ENCODE results near the gene MYO3B.

DNA sequence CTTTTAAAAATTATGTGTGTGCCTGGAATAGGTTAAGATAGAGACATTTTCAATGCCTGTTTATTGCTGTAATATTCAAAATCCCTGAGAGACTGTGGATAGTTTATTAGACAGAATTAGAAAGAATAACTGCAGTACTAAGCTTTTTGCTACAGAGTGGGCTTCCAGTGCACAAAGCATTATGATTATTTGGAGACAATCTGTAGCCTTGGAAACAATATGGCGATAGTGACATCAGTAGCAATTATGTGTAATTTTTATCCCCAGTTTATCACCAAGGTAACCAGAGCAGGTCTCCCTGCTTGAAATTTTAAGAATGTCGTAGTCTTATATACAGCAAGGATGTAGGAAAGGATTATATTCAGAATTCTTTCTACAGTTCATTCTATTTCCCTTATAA is 100.0 kb downstream of the MYO3B start:
- no peak for TF ChIP-seq POLR2A (IDR thresholded peaks at IDR 0.05; ENCODE audit: low read length)
- no peak for TF ChIP-seq GATA1 (IDR thresholded peaks at IDR 0.05; ENCODE audit: low read depth, low read length)
